Esophagus muscularis mucosa (tissue), 3 donors: ENCODE measurements around the gene CDC16.

ENCODE experiments used
- POLR2A ChIP-seq: fragments of 450-650 bp; IDR thresholded peaks from one replicate; pipeline ENCODE4 v1.6.1; 2017; ENCODE audit warnings: antibody characterized with exemption, moderate library complexity, mild to moderate bottlenecking, low read depth
- POLR2AphosphoS5 ChIP-seq, 2 donors: sonication (generic); formaldehyde crosslinking; IDR thresholded peaks; one replicate each; pipeline ENCODE4 v1.6.1; 2017; ENCODE audit warnings: antibody characterized with exemption in 2 of 2
- TF ChIP-seq, protein P1 (sequence below), 3 experiments: fragments of 200-600 bp in 2 of 3; fragments of 450-650 bp in 1 of 3; sonication (generic) in 2 of 3; IDR thresholded peaks; one replicate each; pipeline ENCODE4 v1.5.1; 2017 to 2019; ENCODE audit warnings: antibody characterized with exemption in 3 of 3, mild to moderate bottlenecking in 2 of 3, moderate library complexity in 1 of 3

DNA sequence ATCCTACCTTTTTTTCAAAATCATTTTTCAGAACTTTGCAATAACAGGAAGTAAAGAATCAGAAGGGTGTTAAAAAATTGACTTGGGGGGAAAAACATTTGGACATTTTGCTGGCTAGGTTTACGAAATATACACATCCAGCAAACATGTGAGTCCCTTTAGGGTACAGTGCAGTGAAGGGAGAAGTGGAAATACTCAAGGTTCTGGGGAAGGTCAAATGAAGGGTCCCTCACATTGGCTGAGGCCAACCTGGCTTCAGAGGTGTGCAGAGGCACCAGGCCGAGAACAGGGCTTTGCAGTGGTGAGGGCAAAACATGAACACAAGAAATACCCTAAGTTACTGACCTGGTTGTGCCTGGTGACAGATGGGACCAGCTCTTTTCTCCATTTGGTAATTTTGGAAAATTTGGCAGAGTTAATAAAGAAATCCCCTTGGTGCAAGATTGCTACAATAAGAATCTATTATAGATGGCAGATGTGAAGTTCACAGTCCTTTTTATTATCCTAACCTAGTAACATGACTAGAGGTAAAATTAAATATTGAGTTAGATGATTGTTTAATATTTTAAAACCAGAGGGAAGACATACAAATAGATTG is 45.2 kb downstream of the CDC16 start:
- TF ChIP-seq, protein P1, sequence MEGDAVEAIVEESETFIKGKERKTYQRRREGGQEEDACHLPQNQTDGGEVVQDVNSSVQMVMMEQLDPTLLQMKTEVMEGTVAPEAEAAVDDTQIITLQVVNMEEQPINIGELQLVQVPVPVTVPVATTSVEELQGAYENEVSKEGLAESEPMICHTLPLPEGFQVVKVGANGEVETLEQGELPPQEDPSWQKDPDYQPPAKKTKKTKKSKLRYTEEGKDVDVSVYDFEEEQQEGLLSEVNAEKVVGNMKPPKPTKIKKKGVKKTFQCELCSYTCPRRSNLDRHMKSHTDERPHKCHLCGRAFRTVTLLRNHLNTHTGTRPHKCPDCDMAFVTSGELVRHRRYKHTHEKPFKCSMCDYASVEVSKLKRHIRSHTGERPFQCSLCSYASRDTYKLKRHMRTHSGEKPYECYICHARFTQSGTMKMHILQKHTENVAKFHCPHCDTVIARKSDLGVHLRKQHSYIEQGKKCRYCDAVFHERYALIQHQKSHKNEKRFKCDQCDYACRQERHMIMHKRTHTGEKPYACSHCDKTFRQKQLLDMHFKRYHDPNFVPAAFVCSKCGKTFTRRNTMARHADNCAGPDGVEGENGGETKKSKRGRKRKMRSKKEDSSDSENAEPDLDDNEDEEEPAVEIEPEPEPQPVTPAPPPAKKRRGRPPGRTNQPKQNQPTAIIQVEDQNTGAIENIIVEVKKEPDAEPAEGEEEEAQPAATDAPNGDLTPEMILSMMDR (IDR thresholded peaks at IDR 0.05), result no peak
- TF ChIP-seq POLR2A (no peak), POLR2AphosphoS5 (IDR thresholded peaks at IDR 0.05) (no peak)
